AG09319 (cell line): ENCODE measurements around the gene ZNF331.

ENCODE experiments used
- DNase-seq: peaks from one replicate; pipeline ENCODE4 v3.0.0-alpha.2; 2010; ENCODE audit warnings: low read depth; ENCODE audit errors: extremely low read depth
- TF ChIP-seq, protein P1 (sequence below): IDR thresholded peaks from 2 replicates; pipeline ENCODE4 v1.5.1; 2011; ENCODE audit warnings: low read depth, mild to moderate bottlenecking, inconsistent platforms, low read length, moderate library complexity

Gene ZNF331

GRCh38 chr19:53530622-53531021 is 7.3 kb upstream of the ZNF331 start:
- DNase-seq, result no peak
- TF ChIP-seq, protein P1, sequence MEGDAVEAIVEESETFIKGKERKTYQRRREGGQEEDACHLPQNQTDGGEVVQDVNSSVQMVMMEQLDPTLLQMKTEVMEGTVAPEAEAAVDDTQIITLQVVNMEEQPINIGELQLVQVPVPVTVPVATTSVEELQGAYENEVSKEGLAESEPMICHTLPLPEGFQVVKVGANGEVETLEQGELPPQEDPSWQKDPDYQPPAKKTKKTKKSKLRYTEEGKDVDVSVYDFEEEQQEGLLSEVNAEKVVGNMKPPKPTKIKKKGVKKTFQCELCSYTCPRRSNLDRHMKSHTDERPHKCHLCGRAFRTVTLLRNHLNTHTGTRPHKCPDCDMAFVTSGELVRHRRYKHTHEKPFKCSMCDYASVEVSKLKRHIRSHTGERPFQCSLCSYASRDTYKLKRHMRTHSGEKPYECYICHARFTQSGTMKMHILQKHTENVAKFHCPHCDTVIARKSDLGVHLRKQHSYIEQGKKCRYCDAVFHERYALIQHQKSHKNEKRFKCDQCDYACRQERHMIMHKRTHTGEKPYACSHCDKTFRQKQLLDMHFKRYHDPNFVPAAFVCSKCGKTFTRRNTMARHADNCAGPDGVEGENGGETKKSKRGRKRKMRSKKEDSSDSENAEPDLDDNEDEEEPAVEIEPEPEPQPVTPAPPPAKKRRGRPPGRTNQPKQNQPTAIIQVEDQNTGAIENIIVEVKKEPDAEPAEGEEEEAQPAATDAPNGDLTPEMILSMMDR, result no peak

GRCh38 chr19:53531457-53531856 is 6.5 kb upstream of the ZNF331 start:
- DNase-seq, result no peak
- TF ChIP-seq, protein P1, result no peak

DNA sequence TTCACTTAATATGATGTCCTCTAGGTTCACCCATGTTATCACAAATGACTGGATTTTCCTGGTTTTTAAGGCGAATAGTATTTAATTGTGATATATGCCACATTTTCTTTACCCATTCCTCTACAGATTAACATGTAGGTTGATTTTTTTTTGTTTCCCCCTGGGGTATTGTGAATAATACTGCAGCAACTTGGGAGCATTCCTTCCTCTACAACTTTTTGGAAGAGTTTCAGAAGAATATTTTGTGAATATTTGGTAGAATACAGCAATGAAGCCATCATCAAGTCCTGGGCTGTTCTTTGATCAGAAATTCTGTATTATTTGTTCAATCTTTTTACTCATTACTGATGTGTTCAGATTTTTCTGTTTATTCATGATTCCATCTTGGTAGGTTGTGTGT is 5.6 kb upstream of the ZNF331 start:
- DNase-seq, result no peak
- TF ChIP-seq, protein P1, result no peak

DNA sequence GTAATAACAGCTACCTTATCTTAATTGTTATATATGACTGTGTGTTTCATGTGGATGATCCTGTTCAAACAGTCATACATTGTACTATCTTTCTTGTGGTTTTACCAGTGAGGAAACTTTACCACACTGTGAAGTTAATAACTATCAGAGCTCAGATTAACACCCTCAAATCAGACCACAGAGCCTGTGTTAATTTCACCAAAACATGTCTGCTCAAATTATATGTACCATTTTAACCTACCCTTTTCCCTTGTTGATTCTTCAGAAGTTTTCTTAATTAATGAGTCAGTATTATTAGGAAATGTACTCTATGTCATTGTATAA is 1.8 kb upstream of the ZNF331 start:
- TF ChIP-seq, protein P1, result no peak
- DNase-seq, result no peak

- TF ChIP-seq, protein P1, result no peak
- DNase-seq, result no peak
Measured at GRCh38 chr19:53537121-53537520, 824 bp upstream of the ZNF331 start.

GRCh38 chr19:53538378-53539109 is 599 bp downstream of the ZNF331 start:
- no peak for DNase-seq
- TF ChIP-seq, protein P1, result no peak

GRCh38 chr19:53540091-53540490 is 2.1 kb downstream of the ZNF331 start:
- TF ChIP-seq, protein P1, result no peak
- no peak for DNase-seq
